ENCODE results near the gene ARHGAP33.

Gene ARHGAP33

DNA sequence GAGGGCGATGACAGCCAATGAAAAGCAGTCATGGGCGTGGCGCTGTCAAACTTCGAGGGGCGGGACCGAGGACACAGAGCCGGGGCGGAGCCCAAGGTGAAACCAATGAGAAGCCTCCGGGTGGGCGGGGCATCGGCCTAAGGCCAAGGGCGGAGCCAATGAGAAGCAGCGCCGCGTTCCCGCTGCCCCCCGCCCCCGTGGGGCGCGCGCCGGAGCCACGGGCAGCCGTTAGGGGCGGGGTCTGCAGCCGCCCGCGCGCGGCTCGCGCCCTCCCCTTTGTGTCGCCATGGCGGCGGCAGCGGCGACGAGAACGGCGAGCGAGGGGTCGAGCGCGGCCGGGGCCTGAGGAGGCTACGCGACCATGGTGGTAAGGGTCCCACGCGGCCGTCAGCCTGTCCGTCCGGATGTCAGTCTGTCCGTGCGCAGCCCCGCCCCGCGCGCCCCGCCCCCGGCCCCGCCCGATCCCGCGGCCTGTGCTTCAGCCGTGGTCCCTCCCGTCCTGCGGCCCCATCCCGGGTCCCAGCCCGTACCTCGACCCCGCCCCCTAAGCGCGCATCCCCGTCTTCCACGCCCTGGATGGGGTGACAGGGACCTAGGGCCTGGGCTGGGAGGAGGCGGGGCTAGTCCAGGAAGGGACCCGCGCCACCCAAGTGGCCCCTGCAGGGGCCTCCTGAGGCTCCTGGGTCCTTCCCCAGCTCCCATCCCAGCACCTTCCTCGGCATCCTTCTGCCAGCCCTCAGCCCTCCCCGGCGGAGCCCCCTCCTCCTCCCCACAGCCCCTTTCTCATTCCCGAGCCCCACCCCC, at the start of gene ARHGAP33:
ARHGAP33 (plus strand) TSS at position 267 of the 804 bp plus-strand sequence; CDS start at position 362, 95 bp downstream.
- peak; percentile 98 for DNase-seq (ENCODE audit: low spot score)

DNA sequence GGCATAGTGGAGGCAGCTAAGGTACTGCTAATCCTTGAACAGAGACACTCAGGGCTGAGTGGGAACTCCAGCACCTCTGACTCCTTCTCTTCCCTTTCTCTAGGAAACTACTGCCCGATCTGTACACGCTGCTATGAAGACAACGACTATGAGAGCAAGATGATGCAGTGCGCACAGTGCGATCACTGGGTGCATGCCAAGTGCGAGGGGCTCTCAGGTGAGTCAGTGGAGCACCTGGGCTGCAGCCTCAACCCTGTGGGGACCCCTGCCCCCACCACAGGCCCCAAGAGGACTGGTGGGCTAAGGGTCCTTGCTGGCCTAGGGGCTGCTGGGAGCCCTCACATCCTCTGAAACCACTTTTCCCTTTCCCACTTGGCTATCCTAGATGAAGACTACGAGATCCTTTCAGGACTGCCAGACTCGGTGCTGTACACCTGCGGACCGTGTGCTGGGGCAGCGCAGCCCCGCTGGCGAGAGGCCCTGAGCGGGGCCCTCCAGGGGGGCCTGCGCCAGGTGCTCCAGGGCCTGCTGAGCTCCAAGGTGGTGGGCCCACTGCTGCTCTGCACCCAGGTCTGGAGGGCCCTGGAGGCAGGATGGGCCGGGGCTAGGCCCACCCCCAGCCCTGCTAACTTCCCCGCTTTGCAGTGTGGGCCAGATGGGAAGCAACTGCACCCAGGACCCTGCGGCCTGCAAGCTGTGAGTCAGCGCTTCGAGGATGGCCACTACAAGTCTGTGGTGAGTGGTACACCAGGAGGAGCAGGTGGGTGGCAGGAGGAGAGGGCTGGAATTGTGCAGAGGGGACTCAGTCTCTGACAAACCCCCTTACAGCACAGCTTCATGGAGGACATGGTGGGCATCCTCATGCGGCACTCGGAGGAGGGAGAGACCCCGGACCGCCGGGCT, 48.1 kb upstream of the ARHGAP33 start:
- DNase-seq (ENCODE audit: low spot score) = no peak

DNA sequence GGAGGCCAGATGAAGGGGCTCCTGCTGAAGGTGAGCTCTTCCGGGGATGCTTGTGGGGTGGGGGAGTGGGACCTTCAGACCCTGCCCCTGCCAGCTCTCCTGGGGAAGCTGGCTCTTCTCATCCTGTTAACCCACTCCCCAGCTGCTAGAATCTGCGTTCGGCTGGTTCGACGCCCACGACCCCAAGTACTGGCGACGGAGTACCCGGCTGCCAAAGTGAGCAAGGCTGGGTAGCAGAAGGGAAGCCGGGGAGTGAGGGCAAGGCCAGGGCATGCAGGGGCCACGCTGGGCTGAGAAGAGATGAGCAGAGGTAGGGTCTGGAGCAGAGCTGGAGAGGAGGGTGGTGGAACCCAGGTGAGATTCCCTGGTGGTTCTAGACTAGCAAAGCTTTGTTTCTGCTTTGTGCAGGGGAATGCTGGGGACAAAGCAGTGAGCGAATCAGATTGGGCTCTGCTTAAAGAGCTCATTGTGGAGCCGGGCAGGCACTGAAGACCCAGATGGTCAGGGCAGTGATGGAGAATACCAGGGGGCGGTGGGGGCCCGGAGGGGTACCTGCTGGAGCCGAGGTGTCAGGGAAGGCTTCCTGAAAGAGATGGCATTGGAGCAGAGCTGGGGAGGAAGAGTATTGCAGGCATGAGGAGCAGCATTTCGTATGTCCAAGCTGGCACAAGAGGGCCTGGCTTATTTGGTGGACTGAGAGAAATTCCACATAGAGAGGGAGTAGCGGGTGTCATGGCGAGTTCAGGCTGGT, 47.2 kb upstream of the ARHGAP33 start:
- no peak for DNase-seq (ENCODE audit: low spot score)

GRCh38 chr19:35729021-35729420, 46.3 kb upstream of the ARHGAP33 start:
- DNase-seq (ENCODE audit: low spot score) = no peak

DNA sequence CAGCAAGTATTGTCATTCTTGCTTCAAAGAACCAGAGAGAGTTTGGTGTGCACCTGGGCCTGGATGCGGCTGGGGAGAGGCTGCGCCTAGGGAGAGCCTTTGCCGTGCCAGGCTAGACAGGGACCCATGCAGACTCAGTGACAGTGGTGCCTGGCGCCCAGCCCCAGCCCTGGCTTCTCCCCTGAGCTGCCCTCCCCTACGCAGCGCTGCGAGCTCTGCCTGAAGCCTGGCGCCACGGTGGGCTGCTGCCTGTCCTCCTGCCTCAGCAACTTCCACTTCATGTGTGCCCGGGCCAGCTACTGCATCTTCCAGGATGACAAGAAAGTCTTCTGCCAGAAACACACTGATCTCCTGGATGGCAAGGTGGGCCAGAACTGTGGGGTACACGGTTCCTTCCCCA, 45.6 kb upstream of the ARHGAP33 start:
- DNase-seq (ENCODE audit: low spot score) = no peak

- no peak for DNase-seq (ENCODE audit: low spot score)
Observed at GRCh38 chr19:35730326-35730725, 45.0 kb upstream of the ARHGAP33 start.

DNA sequence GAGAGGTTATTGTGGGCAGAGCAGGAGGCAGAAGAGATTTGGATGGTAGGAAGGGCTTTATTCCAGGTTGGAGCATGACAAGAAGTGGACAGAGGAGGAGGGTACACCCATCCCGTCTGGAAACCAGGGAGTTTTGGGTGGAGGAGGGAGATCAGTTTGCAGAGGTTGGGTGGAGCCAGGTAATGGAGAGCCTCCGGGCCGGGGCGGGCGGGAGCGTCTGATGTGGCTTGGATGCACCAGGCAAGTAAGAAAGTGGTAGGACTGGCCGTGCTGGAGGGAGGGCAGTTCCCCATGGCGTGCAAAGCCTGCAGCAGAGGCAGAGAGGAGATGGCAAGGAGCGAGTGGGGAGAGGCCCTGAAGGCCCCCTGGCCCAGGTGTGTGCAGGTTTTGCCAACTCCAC, 44.0 kb upstream of the ARHGAP33 start:
- DNase-seq (ENCODE audit: low spot score) = no peak

- DNase-seq (ENCODE audit: low spot score) = no peak
Observed at GRCh38 chr19:35731779-35732405, 43.5 kb upstream of the ARHGAP33 start.

DNA sequence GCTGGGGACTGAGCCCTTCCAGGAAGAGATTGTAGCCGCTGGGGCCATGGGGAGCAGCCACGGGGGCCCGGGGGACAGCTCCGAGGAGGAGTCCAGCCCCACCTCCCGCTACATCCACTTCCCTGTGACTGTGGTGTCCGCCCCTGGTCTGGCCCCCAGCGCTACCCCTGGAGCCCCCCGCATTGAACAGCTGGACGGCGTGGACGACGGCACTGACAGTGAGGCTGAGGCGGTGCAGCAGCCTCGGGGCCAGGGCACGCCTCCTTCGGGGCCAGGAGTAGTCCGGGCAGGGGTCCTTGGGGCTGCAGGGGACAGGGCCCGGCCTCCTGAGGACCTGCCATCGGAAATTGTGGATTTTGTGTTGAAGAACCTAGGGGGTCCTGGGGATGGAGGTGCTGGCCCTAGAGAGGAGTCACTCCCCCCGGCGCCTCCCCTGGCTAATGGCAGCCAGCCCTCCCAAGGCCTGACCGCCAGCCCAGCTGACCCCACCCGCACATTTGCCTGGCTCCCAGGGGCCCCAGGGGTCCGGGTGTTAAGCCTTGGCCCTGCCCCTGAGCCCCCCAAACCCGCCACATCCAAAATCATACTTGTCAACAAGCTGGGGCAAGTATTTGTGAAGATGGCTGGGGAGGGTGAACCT, 42.7 kb upstream of the ARHGAP33 start:
- no peak for DNase-seq (ENCODE audit: low spot score)

DNA sequence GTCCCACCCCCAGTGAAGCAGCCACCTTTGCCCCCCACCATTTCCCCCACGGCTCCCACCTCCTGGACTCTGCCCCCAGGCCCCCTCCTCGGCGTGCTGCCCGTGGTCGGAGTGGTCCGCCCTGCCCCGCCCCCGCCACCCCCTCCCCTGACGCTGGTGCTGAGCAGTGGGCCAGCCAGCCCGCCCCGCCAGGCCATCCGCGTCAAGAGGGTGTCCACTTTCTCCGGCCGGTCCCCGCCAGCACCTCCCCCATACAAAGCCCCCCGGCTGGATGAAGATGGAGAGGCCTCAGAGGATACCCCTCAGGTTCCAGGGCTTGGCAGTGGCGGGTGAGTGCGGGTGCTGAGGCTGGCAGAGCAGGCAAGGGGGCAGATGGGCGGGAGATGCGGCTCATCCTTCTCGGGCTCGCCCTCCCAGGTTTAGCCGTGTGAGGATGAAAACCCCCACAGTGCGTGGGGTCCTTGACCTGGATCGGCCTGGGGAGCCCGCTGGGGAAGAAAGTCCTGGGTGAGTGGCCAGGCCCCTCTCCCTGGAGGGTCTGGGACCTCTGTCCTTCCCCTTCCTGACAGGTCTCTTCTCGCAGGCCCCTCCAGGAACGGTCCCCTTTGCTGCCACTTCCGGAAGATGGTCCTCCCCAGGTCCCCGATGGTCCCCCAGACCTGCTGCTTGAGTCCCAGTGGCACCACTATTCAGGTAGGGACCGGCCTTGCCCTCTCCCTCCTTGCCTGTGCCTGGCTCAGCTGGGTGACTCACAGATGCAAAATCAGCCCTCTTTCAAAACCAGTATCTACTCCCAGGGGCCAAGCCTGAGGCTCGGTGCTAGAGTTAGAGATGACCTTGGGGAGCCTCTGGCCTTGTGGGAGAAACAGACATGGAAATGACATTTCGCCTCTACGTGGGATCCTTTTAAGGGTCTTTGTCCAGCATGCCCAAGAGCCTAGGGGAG, 41.9 kb upstream of the ARHGAP33 start:
- no peak for DNase-seq (ENCODE audit: low spot score)

GRCh38 chr19:35734273-35734672, 41.1 kb upstream of the ARHGAP33 start:
- no peak for DNase-seq (ENCODE audit: low spot score)

GRCh38 chr19:35734889-35735288, 40.5 kb upstream of the ARHGAP33 start:
- DNase-seq (ENCODE audit: low spot score) = no peak

DNA sequence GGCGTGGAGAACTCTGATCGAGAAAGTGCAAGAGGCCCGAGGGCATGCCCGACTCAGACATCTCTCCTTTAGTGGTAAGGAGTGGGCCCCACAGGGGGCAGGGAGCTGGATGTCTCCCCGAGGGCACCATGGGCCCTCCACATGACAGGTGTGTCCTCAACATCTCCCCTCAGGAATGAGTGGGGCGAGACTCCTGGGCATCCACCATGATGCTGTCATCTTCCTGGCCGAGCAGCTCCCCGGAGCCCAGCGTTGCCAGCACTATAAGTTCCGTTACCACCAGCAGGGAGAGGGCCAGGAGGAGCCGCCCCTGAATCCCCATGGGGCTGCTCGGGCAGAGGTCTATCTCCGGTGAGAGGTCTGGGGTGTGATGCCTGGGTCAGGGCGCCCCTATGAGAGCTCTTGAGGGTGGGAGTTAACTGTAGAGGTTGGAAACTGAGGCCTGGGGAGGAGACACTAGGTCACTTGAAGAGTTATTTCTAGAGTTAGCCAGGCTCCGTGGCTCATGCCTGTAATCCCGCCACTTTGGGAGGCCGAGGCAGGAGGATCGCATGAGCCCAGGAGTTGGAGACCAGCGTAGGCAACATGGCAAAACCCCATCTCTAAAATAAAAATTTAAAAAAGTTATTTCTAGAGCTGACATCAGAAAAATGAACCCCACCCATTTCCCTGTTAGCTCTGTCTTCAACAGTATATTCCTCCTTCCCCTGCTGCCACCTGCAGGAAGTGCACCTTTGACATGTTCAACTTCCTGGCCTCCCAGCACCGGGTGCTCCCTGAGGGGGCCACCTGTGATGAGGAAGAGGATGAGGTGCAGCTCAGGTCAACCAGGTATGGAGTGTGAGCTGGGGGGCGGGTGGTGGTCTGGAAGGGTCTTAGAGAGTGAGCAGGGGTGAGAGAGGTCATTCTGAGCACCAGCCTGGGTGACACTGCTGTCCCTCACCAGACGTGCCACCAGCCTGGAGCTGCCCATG, 38.2 kb upstream of the ARHGAP33 start:
- peak; percentile 47 for DNase-seq (ENCODE audit: low spot score)

- no peak for DNase-seq (ENCODE audit: low spot score)
Observed at GRCh38 chr19:35738021-35738886, 37.1 kb upstream of the ARHGAP33 start.

- no peak for DNase-seq (ENCODE audit: low spot score)
Observed at GRCh38 chr19:35738887-35739229, 36.5 kb upstream of the ARHGAP33 start.

- DNase-seq (ENCODE audit: low spot score) = no peak
Observed at GRCh38 chr19:35739275-35740107, 35.9 kb upstream of the ARHGAP33 start.

- DNase-seq (ENCODE audit: low spot score) = no peak
Observed at GRCh38 chr19:35740108-35740422, 35.3 kb upstream of the ARHGAP33 start.
